IMR-90 (cell line): ENCODE measurements around the gene RYR3. TPM values are rescaled to one million over a fixed set of nuclear protein-coding genes. Genes with fewer than 3 reads are reported as not detected.

Source experiments
- ATAC-seq: fragments of 200-7000 bp; cut with Tn5 transposase; 2 replicates; pipeline ENCODE4 v1.9.1; 2020; ENCODE audit warnings: low read depth, mild to moderate bottlenecking, moderate library complexity
- BruUV-seq: library from RNA; stranded (reverse); fragments of 400-500 nt; replicated peaks from 2 replicates; lab custom pipeline; 2021; lab: Mats Ljungman, UMichigan
- CTCF ChIA-PET: fragments of 300-600 bp; formaldehyde crosslinking; extraction: SDS; loops from one replicate; lab custom pipeline; 2021; ENCODE audit warnings: antibody characterized with exemption; lab: Yijun Ruan, JAX
- POLR2A ChIA-PET: fragments of 300-600 bp; sonication (Branson Sonifier 250); formaldehyde crosslinking; loops from one replicate; lab custom pipeline; 2022; ENCODE audit warnings: antibody characterized with exemption; ENCODE audit not compliant: unreplicated experiment; lab: Charles Lee
- DNase-seq: peaks from one replicate; pipeline ENCODE4 v3.0.0; 2013
- H2AFZ ChIP-seq: replicated peaks from 2 replicates; pipeline ENCODE3; 2013; ENCODE audit warnings: low read length, mild to moderate bottlenecking; ENCODE audit not compliant: poor library complexity
- H2AK5ac ChIP-seq: 2 replicates; pipeline ENCODE4 v1.6.1; 2013; ENCODE audit warnings: low read depth, low read length, inconsistent platforms
- H2AK9ac ChIP-seq: replicated peaks from 2 replicates; pipeline ENCODE3; 2013; ENCODE audit warnings: mild to moderate bottlenecking, low read depth, low read length, moderate library complexity; ENCODE audit not compliant: poor library complexity
- H2BK120ac ChIP-seq: 2 replicates; pipeline ENCODE4 v1.6.1; 2013; ENCODE audit warnings: low read depth, low read length, inconsistent platforms
- H2BK15ac ChIP-seq: 3 replicates; pipeline ENCODE4 v1.6.1; 2013; ENCODE audit warnings: low read depth, low read length, inconsistent platforms
- H2BK20ac ChIP-seq: 2 replicates; pipeline ENCODE4 v1.6.1; 2013; ENCODE audit warnings: low read depth, mild to moderate bottlenecking, inconsistent platforms, low read length, moderate library complexity
- H2BK5ac ChIP-seq: 2 replicates; pipeline ENCODE4 v1.6.1; 2013; ENCODE audit warnings: mild to moderate bottlenecking, low read depth, low read length, inconsistent platforms; ENCODE audit not compliant: poor library complexity, severe bottlenecking
- H3K14ac ChIP-seq: replicated peaks from 2 replicates; pipeline ENCODE4 v1.6.1; 2013; ENCODE audit warnings: low read depth, low read length, inconsistent platforms
- H3K18ac ChIP-seq: 2 replicates; pipeline ENCODE4 v1.6.1; 2013; ENCODE audit warnings: low read depth, low read length, control low read depth
- H3K23ac ChIP-seq: 2 replicates; pipeline ENCODE4 v1.6.1; 2013; ENCODE audit warnings: low read depth, low read length, inconsistent platforms
- H3K27ac ChIP-seq: 2 replicates; pipeline ENCODE4 v1.5.1; 2013; ENCODE audit warnings: mild to moderate bottlenecking, control low read depth, low read length; ENCODE audit not compliant: insufficient read depth
- H3K27me3 ChIP-seq: 2 replicates; pipeline ENCODE4 v1.6.1; 2013; ENCODE audit warnings: low read length; ENCODE audit not compliant: control insufficient read depth, insufficient read depth
- H3K36me3 ChIP-seq: 2 replicates; pipeline ENCODE4 v1.6.1; 2013; ENCODE audit warnings: low read length, mixed read lengths; ENCODE audit not compliant: control insufficient read depth, insufficient read depth
- H3K4ac ChIP-seq: 2 replicates; pipeline ENCODE4 v1.6.1; 2013; ENCODE audit warnings: low read depth, low read length, inconsistent platforms
- H3K4me1 ChIP-seq: 2 replicates; pipeline ENCODE4 v1.6.1; 2013; ENCODE audit warnings: low read length, mixed read lengths; ENCODE audit not compliant: control insufficient read depth, insufficient read depth
- H3K4me2 ChIP-seq: 2 replicates; pipeline ENCODE4 v1.6.1; 2013; ENCODE audit warnings: low read depth, mild to moderate bottlenecking, control low read depth, low read length, moderate library complexity
- H3K4me3 ChIP-seq: 2 replicates; pipeline ENCODE4 v1.5.1; 2013; ENCODE audit warnings: low read depth, mild to moderate bottlenecking, control low read depth, low read length, moderate library complexity; ENCODE audit not compliant: insufficient read depth
- H3K56ac ChIP-seq: 2 replicates; pipeline ENCODE4 v1.6.1; 2013; ENCODE audit warnings: low read length, inconsistent platforms; ENCODE audit not compliant: insufficient read depth; ENCODE audit errors: extremely low read depth
- H3K79me1 ChIP-seq, 2 experiments: 2 replicates each; pipeline ENCODE4 v1.6.1; 2013; ENCODE audit warnings: low read length in 2 of 2, inconsistent platforms in 1 of 2, low read depth in 1 of 2
- H3K9ac ChIP-seq: 2 replicates; pipeline ENCODE4 v1.6.1; 2013; ENCODE audit warnings: low read depth, low read length, control low read depth
- H3K9me1 ChIP-seq: 2 replicates; pipeline ENCODE4 v1.6.1; 2013; ENCODE audit warnings: low read length, inconsistent platforms; ENCODE audit not compliant: insufficient read depth
- H3K9me3 ChIP-seq: 2 replicates; pipeline ENCODE4 v1.6.1; 2013; ENCODE audit warnings: low read length; ENCODE audit not compliant: control insufficient read depth, insufficient read depth
- H4K20me1 ChIP-seq: 2 replicates; pipeline ENCODE4 v1.6.1; 2013; ENCODE audit warnings: low read length, inconsistent platforms; ENCODE audit not compliant: insufficient read depth
- H4K5ac ChIP-seq: 2 replicates; pipeline ENCODE4 v1.6.1; 2013; ENCODE audit warnings: mild to moderate bottlenecking, low read depth, low read length, control low read depth
- H4K8ac ChIP-seq, 2 experiments: 2 replicates each; pipeline ENCODE4 v1.6.1; 2013; ENCODE audit warnings: low read depth in 2 of 2, low read length in 2 of 2, control low read depth in 1 of 2, inconsistent platforms in 1 of 2
- H4K91ac ChIP-seq: 2 replicates; pipeline ENCODE4 v1.6.1; 2013; ENCODE audit warnings: low read depth, low read length, inconsistent platforms; ENCODE audit not compliant: insufficient read depth
- BHLHE40 ChIP-seq: fragments of 150-350 bp; IDR thresholded peaks from 2 replicates; pipeline ENCODE4 v1.6.1; 2016; ENCODE audit warnings: mild to moderate bottlenecking, low read depth, low read length
- CEBPB ChIP-seq: IDR thresholded peaks from 2 replicates; pipeline ENCODE4 v1.6.1; 2012; ENCODE audit warnings: low read depth, low read length, improper control_type of control experiment
- CHD1 ChIP-seq: IDR thresholded peaks from 2 replicates; pipeline ENCODE4 v1.6.1; 2012; ENCODE audit warnings: low read depth, low read length, improper control_type of control experiment
- FOS ChIP-seq: fragments of 150-350 bp; IDR thresholded peaks from 2 replicates; pipeline ENCODE4 v1.6.1; 2016; ENCODE audit warnings: low read depth, low read length
- MAFK ChIP-seq: IDR thresholded peaks from 2 replicates; pipeline ENCODE4 v1.6.1; 2012; ENCODE audit warnings: low read depth, low read length, improper control_type of control experiment
- MAZ ChIP-seq: IDR thresholded peaks from 2 replicates; pipeline ENCODE4 v1.6.1; 2012; ENCODE audit warnings: low read depth, mild to moderate bottlenecking, low read length, improper control_type of control experiment, moderate library complexity, borderline replicate concordance
- MXI1 ChIP-seq: IDR thresholded peaks from 2 replicates; pipeline ENCODE4 v1.6.1; 2012; ENCODE audit warnings: low read depth, mild to moderate bottlenecking, low read length, moderate library complexity, borderline replicate concordance
- NFE2L2 ChIP-seq: fragments of 150-350 bp; IDR thresholded peaks from 2 replicates; pipeline ENCODE4 v1.6.1; 2016; ENCODE audit warnings: low read depth, mild to moderate bottlenecking, low read length
- POLR2A ChIP-seq: IDR thresholded peaks from 2 replicates; pipeline ENCODE4 v1.6.1; 2012; ENCODE audit warnings: mild to moderate bottlenecking, low read depth, low read length
- RAD21 ChIP-seq: IDR thresholded peaks from 2 replicates; pipeline ENCODE4 v1.6.1; 2012; ENCODE audit warnings: low read length, improper control_type of control experiment
- RCOR1 ChIP-seq: IDR thresholded peaks from 2 replicates; pipeline ENCODE4 v1.6.1; 2012; ENCODE audit warnings: mild to moderate bottlenecking, low read length, improper control_type of control experiment; ENCODE audit not compliant: insufficient replicate concordance
- RFX5 ChIP-seq: IDR thresholded peaks from 2 replicates; pipeline ENCODE4 v1.8.0; 2012; ENCODE audit warnings: low read depth, mild to moderate bottlenecking, low read length, moderate library complexity
- SMC3 ChIP-seq: fragments of 150-350 bp; IDR thresholded peaks from 2 replicates; pipeline ENCODE4 v1.6.1; 2016; ENCODE audit warnings: low read depth, mild to moderate bottlenecking, antibody characterized with exemption, low read length, moderate library complexity
- whole genome bisulfite sequencing, 2 experiments: methylation state at CpG; one replicate each; pipeline versions ENCODE4 v1.1.5 to v1.1.7; 2013; ENCODE audit warnings: missing lambda C conversion rate in 2 of 2; ENCODE audit not compliant: insufficient read length in 1 of 2; ENCODE audit errors: extremely low coverage in 2 of 2; 5-methylcytosine and 5-hydroxymethylcytosine counted together
- dilution Hi-C: fragments of 300-500 bp; cut with HindIII; formaldehyde crosslinking; loops from one replicate; pipeline ENCODE4 v1.14.3; 2018; ENCODE audit warnings: low sequenced_read_pairs; ENCODE audit not compliant: unreplicated experiment
- in situ Hi-C: fragments of 300-500 bp; cut with MboI; formaldehyde crosslinking; loops from 3 replicates; pipeline ENCODE4 v1.14.3; 2019; ENCODE audit warnings: low sequenced_read_pairs, inconsistent platforms, mixed read lengths
- intact Hi-C: fragments of 100-400 bp; cut with micrococcal nuclease; formaldehyde crosslinking; loops from 2 replicates; pipeline ENCODE4 v1.10.0; 2022
- polyA plus RNA-seq, 3 experiments: library from polyadenylated mRNA; depleted of rRNA; stranded (reverse); fragments of >200 nt; gene quantifications; 2 replicates each; pipeline ENCODE4 v1.2.3, GENCODE V29; 2012; ENCODE audit warnings: low replicate concordance in 1 of 3
- total RNA-seq: library from RNA; depleted of rRNA; stranded (reverse); fragments of >200 nt; gene quantifications from 2 replicates; pipeline ENCODE4 v1.2.3, GENCODE V29; 2012
- TF ChIP-seq, protein P1 (sequence below): conservative IDR thresholded peaks from 2 replicates; pipeline ENCODE4 v1.5.1; 2012; ENCODE audit warnings: mild to moderate bottlenecking, low read depth, low read length, improper control_type of control experiment
- TF ChIP-seq, protein P2 (sequence below): fragments of 150-350 bp; IDR thresholded peaks from 2 replicates; pipeline ENCODE4 v1.6.1; 2017; ENCODE audit warnings: mild to moderate bottlenecking, antibody characterized with exemption, low read length, low read depth
- TF ChIP-seq, protein P3 (sequence below): fragments of 150-350 bp; IDR thresholded peaks from 2 replicates; pipeline ENCODE4 v1.6.1; 2016; ENCODE audit warnings: low read depth, mild to moderate bottlenecking, low read length, moderate library complexity, borderline replicate concordance

The RYR3 gene
- total and polyA plus RNA-seq, 2 of the 4 experiments (the other 2 are of a cell fraction) = 0.18 TPM; not detected in 1

DNA sequence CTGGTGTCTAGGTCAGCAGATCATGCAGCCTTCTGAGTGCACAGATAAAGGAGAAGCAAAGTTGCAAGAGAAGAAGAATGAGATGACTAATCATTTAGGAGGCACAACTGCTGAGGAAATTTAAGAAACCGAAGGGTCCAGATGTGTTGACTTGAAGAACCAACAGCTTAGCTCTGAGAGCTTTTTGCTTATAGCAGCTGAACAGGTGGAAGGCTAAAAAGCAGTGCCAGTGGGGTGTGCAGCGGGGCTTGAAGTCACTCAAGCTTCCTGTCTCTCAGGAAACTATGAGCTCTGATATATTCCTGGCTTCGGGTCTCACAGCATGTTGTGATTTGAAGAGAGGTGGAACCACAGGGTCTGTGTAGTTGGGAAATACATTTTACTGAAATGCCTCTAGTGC is 305.7 kb downstream of the RYR3 start:
- Histone ChIP-seq H3K36me3 (no peaks in the 10 kb centered on the region), H4K5ac (no peak overlapping the region), H4K91ac (no peak overlapping the region), H3K9me3 (no peaks in the 10 kb centered on the region), H3K9ac (no peak overlapping the region), H2BK20ac (no peak overlapping the region), H3K79me1 (no peaks in the 10 kb centered on the region), H3K4me2 (no peak overlapping the region), H2BK120ac (no peak overlapping the region), H3K27me3 (peaks cover 2% of the 10 kb centered on the region; the same call in 1 of the 2 replicates), H3K56ac (no peak overlapping the region), H3K4me1 (no peaks in the 10 kb centered on the region), H3K4ac (no peak overlapping the region), H2BK15ac (no peak overlapping the region), H2AK5ac (no peak overlapping the region), H3K27ac (no peak overlapping the region), H2BK5ac (no peak overlapping the region), H3K23ac (no peak overlapping the region), H4K20me1 (no peaks in the 10 kb centered on the region), H4K8ac (no peak overlapping the region), H3K4me3 (no peak overlapping the region), H2AK9ac (no peak overlapping the region), H2AFZ (no peak overlapping the region), H3K9me1 (no peaks in the 10 kb centered on the region), H3K14ac (no peak overlapping the region), H3K18ac (no peak overlapping the region)
- DNase-seq = no peak
- dilution Hi-C loops (no loop called here), intact Hi-C loops (no loop called here), in situ Hi-C loops (no loop called here)
- POLR2A ChIA-PET = no interaction called here
- ATAC-seq = no peak
- CTCF ChIA-PET = interaction anchor here (0.7 kb wide), 1 partner anchor 21 kb away, joined by 3 read pairs; no protein-coding TSS in a partner anchor
- 100% methylated on average over 1 of the region's 3 CpGs; no CpG with 5 or more reads in 1 of the 2 experiments for WGBS, 2 experiments
- TF ChIP-seq CHD1 (no peak), POLR2A (no peak), MAFK (no peak), BHLHE40 (no peak), MAZ (no peak), FOS (no peak), MXI1 (no peak), RAD21 (no peak), RFX5 (no peak), RCOR1 (no peak), NFE2L2 (no peak), CEBPB (no peak), SMC3 (no peak)
- TF ChIP-seq, protein P1, sequence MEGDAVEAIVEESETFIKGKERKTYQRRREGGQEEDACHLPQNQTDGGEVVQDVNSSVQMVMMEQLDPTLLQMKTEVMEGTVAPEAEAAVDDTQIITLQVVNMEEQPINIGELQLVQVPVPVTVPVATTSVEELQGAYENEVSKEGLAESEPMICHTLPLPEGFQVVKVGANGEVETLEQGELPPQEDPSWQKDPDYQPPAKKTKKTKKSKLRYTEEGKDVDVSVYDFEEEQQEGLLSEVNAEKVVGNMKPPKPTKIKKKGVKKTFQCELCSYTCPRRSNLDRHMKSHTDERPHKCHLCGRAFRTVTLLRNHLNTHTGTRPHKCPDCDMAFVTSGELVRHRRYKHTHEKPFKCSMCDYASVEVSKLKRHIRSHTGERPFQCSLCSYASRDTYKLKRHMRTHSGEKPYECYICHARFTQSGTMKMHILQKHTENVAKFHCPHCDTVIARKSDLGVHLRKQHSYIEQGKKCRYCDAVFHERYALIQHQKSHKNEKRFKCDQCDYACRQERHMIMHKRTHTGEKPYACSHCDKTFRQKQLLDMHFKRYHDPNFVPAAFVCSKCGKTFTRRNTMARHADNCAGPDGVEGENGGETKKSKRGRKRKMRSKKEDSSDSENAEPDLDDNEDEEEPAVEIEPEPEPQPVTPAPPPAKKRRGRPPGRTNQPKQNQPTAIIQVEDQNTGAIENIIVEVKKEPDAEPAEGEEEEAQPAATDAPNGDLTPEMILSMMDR = no peak
- TF ChIP-seq, protein P2, sequence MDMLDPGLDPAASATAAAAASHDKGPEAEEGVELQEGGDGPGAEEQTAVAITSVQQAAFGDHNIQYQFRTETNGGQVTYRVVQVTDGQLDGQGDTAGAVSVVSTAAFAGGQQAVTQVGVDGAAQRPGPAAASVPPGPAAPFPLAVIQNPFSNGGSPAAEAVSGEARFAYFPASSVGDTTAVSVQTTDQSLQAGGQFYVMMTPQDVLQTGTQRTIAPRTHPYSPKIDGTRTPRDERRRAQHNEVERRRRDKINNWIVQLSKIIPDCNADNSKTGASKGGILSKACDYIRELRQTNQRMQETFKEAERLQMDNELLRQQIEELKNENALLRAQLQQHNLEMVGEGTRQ = no peak
- TF ChIP-seq, protein P3, sequence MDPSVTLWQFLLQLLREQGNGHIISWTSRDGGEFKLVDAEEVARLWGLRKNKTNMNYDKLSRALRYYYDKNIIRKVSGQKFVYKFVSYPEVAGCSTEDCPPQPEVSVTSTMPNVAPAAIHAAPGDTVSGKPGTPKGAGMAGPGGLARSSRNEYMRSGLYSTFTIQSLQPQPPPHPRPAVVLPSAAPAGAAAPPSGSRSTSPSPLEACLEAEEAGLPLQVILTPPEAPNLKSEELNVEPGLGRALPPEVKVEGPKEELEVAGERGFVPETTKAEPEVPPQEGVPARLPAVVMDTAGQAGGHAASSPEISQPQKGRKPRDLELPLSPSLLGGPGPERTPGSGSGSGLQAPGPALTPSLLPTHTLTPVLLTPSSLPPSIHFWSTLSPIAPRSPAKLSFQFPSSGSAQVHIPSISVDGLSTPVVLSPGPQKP = no peak
- BruUV-seq = no TSS peak
